Vagina (tissue), 2 donors: ENCODE results near the gene FHIT.

Experiments
- CTCF ChIP-seq, 3 experiments: fragments of 450-650 bp in 2 of 3; fragments of 200-600 bp in 1 of 3; sonication (generic) in 1 of 3; IDR thresholded peaks; one replicate each; pipeline ENCODE4 v1.5.1; 2017 to 2019; ENCODE audit warnings: antibody characterized with exemption in 3 of 3, mild to moderate bottlenecking in 2 of 3, moderate library complexity in 2 of 3
- POLR2A ChIP-seq, 2 donors: fragments of 450-650 bp; IDR thresholded peaks; one replicate each; pipeline ENCODE4 v1.6.1; 2017; ENCODE audit warnings: antibody characterized with exemption in 2 of 2, mild to moderate bottlenecking in 2 of 2, moderate library complexity in 2 of 2
- POLR2AphosphoS5 ChIP-seq, 2 donors: sonication (generic); formaldehyde crosslinking; IDR thresholded peaks; one replicate each; pipeline ENCODE4 v1.9.0; 2017; ENCODE audit warnings: antibody characterized with exemption in 2 of 2, mild to moderate bottlenecking in 2 of 2, low read depth in 1 of 2; ENCODE audit not compliant: insufficient read depth in 1 of 2

DNA sequence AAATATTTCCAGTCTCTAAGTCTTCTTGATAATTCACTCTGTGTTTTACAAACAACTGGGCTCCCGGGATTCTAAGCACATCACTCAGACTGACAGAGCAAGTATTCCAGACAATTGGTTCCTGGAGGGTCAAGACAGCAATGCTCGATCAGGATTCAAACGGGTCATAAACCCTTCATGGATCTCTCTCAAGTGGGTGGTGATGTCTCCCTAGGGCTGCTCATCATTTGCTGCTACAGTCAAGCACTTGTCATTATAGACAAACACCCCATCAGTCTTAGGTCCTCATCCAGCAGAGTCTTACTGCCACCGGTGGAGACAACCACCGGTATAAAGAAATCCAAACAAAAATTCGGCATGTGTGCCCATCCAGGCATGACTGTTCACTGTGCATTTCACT is 921.1 kb downstream of the FHIT start:
- no peak for TF ChIP-seq CTCF (IDR thresholded peaks at IDR 0.05)
- no peak for TF ChIP-seq POLR2A (IDR thresholded peaks at IDR 0.05)
- no peak for TF ChIP-seq POLR2AphosphoS5 (IDR thresholded peaks at IDR 0.05; ENCODE audit: insufficient read depth in 1 of 2, low read depth in 1 of 2)
